Neuronal stem cell (in vitro differentiated cells): ENCODE measurements around the gene GAMT.

Source experiments
- DNase-seq: peaks from one replicate; pipeline ENCODE4 v3.0.0-alpha.2; 2013; ENCODE audit warnings: low spot score
- H2AFZ ChIP-seq: one replicate; pipeline ENCODE4 v1.6.1; 2013; ENCODE audit warnings: mild to moderate bottlenecking, low read length, inconsistent platforms
- H2AK5ac ChIP-seq: 2 replicates; pipeline ENCODE4 v1.6.1; 2013; ENCODE audit warnings: low read depth, mild to moderate bottlenecking, inconsistent platforms, low read length, moderate library complexity, mixed read lengths
- H2BK120ac ChIP-seq: 2 replicates; pipeline ENCODE4 v1.6.1; 2013; ENCODE audit warnings: low read depth, mild to moderate bottlenecking, inconsistent platforms, low read length, moderate library complexity, mixed read lengths
- H2BK12ac ChIP-seq: one replicate; pipeline ENCODE4 v1.6.1; 2013; ENCODE audit warnings: low read length, inconsistent platforms
- H2BK15ac ChIP-seq: 2 replicates; pipeline ENCODE4 v1.6.1; 2013; ENCODE audit warnings: mild to moderate bottlenecking, low read length, inconsistent platforms, mixed read lengths
- H2BK5ac ChIP-seq: one replicate; pipeline ENCODE4 v1.6.1; 2013; ENCODE audit warnings: inconsistent platforms, mild to moderate bottlenecking, low read length, moderate library complexity
- H3K14ac ChIP-seq: one replicate; pipeline ENCODE4 v1.6.1; 2013; ENCODE audit warnings: low read length, inconsistent platforms
- H3K18ac ChIP-seq: 2 replicates; pipeline ENCODE4 v1.6.1; 2013; ENCODE audit warnings: low read length, inconsistent platforms
- H3K23ac ChIP-seq: 2 replicates; pipeline ENCODE4 v1.6.1; 2013; ENCODE audit warnings: low read depth, mild to moderate bottlenecking, mixed read lengths, low read length, inconsistent platforms; ENCODE audit not compliant: poor library complexity
- H3K27ac ChIP-seq: replicated peaks from 3 replicates; pipeline ENCODE4 v1.5.1; 2013; ENCODE audit warnings: low read length, inconsistent platforms
- H3K27me3 ChIP-seq, 3 experiments: 2 replicates each; pipeline ENCODE4 v1.6.1; 2013; ENCODE audit warnings: low read length in 3 of 3, mild to moderate bottlenecking in 2 of 3, inconsistent platforms in 1 of 3, low read depth in 1 of 3, mixed read lengths in 1 of 3, moderate library complexity in 1 of 3; ENCODE audit not compliant: control insufficient read depth in 3 of 3, insufficient read depth in 3 of 3
- H3K36me3 ChIP-seq, 2 donors: replicated peaks in 1 of 2; 2 replicates each; pipeline ENCODE4 v1.6.1; 2013; ENCODE audit warnings: low read length in 2 of 2; ENCODE audit not compliant: control insufficient read depth in 2 of 2, insufficient read depth in 2 of 2
- H3K4ac ChIP-seq: 2 replicates; pipeline ENCODE4 v1.6.1; 2013; ENCODE audit warnings: inconsistent platforms, mild to moderate bottlenecking, low read length, moderate library complexity
- H3K4me1 ChIP-seq, 2 donors: 1 replicate in 1 of 2; 2 replicates in 1 of 2; pipeline ENCODE4 v1.6.1; 2013; ENCODE audit warnings: low read length in 2 of 2, low read depth in 1 of 2; ENCODE audit not compliant: control insufficient read depth in 2 of 2, insufficient read depth in 1 of 2
- H3K4me2 ChIP-seq: one replicate; pipeline ENCODE4 v1.6.1; 2013; ENCODE audit warnings: mild to moderate bottlenecking, low read length, inconsistent platforms; ENCODE audit not compliant: insufficient read depth, poor library complexity, severe bottlenecking
- H3K4me3 ChIP-seq, 2 donors: 2 replicates each; pipeline ENCODE4 v1.5.1; 2013; ENCODE audit warnings: low read length in 2 of 2, mild to moderate bottlenecking in 2 of 2, inconsistent platforms in 1 of 2, moderate library complexity in 1 of 2
- H3K79me1 ChIP-seq: one replicate; pipeline ENCODE4 v1.6.1; 2013; ENCODE audit warnings: low read depth, mild to moderate bottlenecking, inconsistent platforms, low read length, moderate library complexity
- H3K9ac ChIP-seq: one replicate; pipeline ENCODE4 v1.6.1; 2013; ENCODE audit warnings: mild to moderate bottlenecking, low read depth, low read length, inconsistent platforms; ENCODE audit not compliant: poor library complexity
- H3K9me3 ChIP-seq, 2 donors: replicated peaks in 1 of 2; 2 replicates each; pipeline versions ENCODE3 to v1.6.1; 2013; ENCODE audit warnings: low read length in 2 of 2, mild to moderate bottlenecking in 2 of 2, inconsistent platforms in 1 of 2, low read depth in 1 of 2, mixed read lengths in 1 of 2, moderate library complexity in 1 of 2; ENCODE audit not compliant: control insufficient read depth in 2 of 2, insufficient read depth in 1 of 2
- H4K8ac ChIP-seq: one replicate; pipeline ENCODE4 v1.6.1; 2013; ENCODE audit warnings: low read depth, mild to moderate bottlenecking, inconsistent platforms, low read length, moderate library complexity
- H4K91ac ChIP-seq: one replicate; pipeline ENCODE4 v1.6.1; 2013; ENCODE audit warnings: low read length, low read depth, mild to moderate bottlenecking, inconsistent platforms; ENCODE audit not compliant: poor library complexity
- WGBS, 2 donors: extraction: QIAGEN DNeasy Blood & Tissue Kit; methylation state at CpG; one replicate each; pipeline ENCODE4 v1.1.7; 2013; ENCODE audit warnings: missing lambda C conversion rate in 2 of 2, mixed read lengths in 1 of 2; ENCODE audit not compliant: insufficient read length in 2 of 2, insufficient replicate concordance in 1 of 2; ENCODE audit errors: extremely low coverage in 2 of 2; 5-methylcytosine and 5-hydroxymethylcytosine counted together

Gene GAMT

DNA sequence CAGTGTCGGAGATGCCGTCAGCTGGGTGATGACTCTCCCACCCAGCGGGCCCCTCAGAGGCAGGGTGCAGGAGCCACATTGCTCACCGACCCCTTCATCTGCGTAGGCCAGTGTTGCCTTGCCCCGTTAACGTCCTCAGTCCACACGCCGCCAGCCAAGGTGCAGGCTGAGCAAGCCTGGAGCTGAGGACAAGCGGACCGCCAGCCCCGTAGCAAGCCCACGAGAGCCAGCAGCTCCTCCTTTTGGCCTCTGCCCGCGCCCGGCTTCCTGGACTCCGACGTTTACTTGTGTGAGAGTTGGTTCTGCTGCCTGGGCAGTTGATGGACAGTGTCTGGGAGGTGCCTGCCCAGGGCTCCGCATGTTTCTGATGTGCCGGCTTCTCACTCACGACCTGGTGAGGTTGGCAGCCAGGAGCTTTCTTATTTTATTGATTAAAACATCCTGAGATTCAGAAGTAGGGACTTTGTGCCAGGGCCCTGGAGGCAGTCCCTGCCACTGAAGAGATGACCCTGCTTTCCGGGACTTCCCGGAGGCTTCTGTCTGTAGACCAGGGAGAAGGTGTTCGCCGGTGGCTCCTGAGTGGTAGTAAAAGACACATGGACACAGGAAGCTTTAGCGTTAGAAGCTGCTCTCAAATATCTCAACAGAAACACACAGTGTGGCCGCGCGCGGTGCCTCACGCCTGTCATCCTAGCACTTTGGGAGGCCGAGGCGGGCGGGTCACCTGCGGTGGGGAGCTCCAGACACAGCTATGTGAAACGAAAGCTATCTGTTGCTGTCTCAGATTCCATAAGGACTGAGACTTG lies 11.9 kb upstream of the GAMT start:
- no peak overlapping the region for H2BK5ac ChIP-seq
- no peak overlapping the region for H3K4ac ChIP-seq
- peaks cover 25 to 73% of the 10 kb centered on the region in 2 donors for H3K36me3 ChIP-seq
- H3K23ac ChIP-seq = peak overlapping the region; percentile 48
- DNase-seq = no peak
- H3K4me1 ChIP-seq = peaks cover 27 to 33% of the 10 kb centered on the region in 2 donors
- H3K79me1 ChIP-seq = peaks cover 56% of the 10 kb centered on the region
- no peak overlapping the region for H3K4me2 ChIP-seq
- no peak overlapping the region for H2BK12ac ChIP-seq
- no peaks in the 10 kb centered on the region for H3K9me3 ChIP-seq
- H2AFZ ChIP-seq = no peak overlapping the region
- no peak overlapping the region for H2BK120ac ChIP-seq
- WGBS, 2 donors = no CpG with 5 or more reads among the region's 36 CpGs
- no peaks in the 10 kb centered on the region for H3K27me3 ChIP-seq
- no peak overlapping the region for H3K9ac ChIP-seq
- no peak overlapping the region for H3K4me3 ChIP-seq
- no peak overlapping the region for H3K27ac ChIP-seq
- no peak overlapping the region for H4K91ac ChIP-seq
- H2AK5ac ChIP-seq = no peak overlapping the region
- no peak overlapping the region for H4K8ac ChIP-seq
- no peak overlapping the region for H3K14ac ChIP-seq
- no peak overlapping the region for H3K18ac ChIP-seq
- no peak overlapping the region for H2BK15ac ChIP-seq

DNA sequence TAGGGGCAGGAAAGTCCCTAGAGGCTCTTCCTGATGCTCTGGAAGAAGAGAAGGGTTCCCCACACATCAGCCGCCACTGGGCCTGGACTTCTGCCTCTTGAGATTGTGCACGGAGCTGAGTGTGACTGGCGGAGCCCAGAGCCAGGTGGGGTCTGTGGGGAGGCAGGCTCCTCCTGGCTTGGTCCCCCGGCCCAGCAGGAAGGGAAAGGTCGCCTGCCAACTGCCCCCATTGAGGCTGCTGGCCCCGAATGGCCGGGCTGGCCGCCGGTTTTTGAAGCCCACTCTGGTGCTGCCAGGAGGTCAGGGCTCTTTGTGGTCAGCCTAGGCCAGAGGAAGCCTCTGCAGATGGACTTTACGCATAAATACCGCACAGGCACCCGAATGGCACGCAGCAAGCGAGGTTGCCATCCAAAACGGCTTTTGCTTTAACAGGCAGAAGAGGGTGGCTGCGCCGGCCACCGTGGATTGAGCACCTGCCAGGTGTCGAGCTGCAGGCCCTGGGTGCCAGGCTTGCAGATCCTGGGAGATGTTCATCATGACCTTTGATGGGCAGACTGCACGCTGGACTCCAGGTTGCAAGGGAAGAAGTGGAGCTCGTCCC lies 11.1 kb upstream of the GAMT start:
- H3K4me2 ChIP-seq = no peak overlapping the region
- no peak for DNase-seq
- peak overlapping the region; percentile 70 for H3K9ac ChIP-seq
- H3K79me1 ChIP-seq = peaks cover 52% of the 10 kb centered on the region
- WGBS, 2 donors = no CpG with 5 or more reads among the region's 21 CpGs
- no peak overlapping the region for H2BK15ac ChIP-seq
- no peak overlapping the region for H3K4me3 ChIP-seq
- no peak overlapping the region for H3K4ac ChIP-seq
- no peak overlapping the region for H3K18ac ChIP-seq
- H2BK120ac ChIP-seq = no peak overlapping the region
- peaks cover 25 to 66% of the 10 kb centered on the region in 2 donors for H3K36me3 ChIP-seq
- H2BK5ac ChIP-seq = no peak overlapping the region
- peaks cover 27 to 33% of the 10 kb centered on the region in 2 donors for H3K4me1 ChIP-seq
- H2AFZ ChIP-seq = no peak overlapping the region
- H3K27me3 ChIP-seq = no peaks in the 10 kb centered on the region
- no peak overlapping the region for H4K91ac ChIP-seq
- no peak overlapping the region for H3K27ac ChIP-seq
- H2AK5ac ChIP-seq = no peak overlapping the region
- H3K23ac ChIP-seq = no peak overlapping the region
- H2BK12ac ChIP-seq = no peak overlapping the region
- H3K14ac ChIP-seq = peak overlapping the region; percentile 21
- no peaks in the 10 kb centered on the region for H3K9me3 ChIP-seq
- H4K8ac ChIP-seq = peak overlapping the region; percentile 65

GRCh38 chr19:1411255-1412191 lies 10.2 kb upstream of the GAMT start:
- H3K4me3 ChIP-seq = no peak overlapping the region
- no peak overlapping the region for H2BK15ac ChIP-seq
- H3K9ac ChIP-seq = peak overlapping the region; percentile 70
- peak overlapping the region; percentile 21 for H3K14ac ChIP-seq
- H3K23ac ChIP-seq = no peak overlapping the region
- no peak overlapping the region for H3K18ac ChIP-seq
- H3K4me1 ChIP-seq = peaks cover 26 to 33% of the 10 kb centered on the region in 2 donors
- H2BK120ac ChIP-seq = no peak overlapping the region
- peak overlapping the region; percentile 63 for H2AK5ac ChIP-seq
- H3K9me3 ChIP-seq = no peaks in the 10 kb centered on the region
- H4K91ac ChIP-seq = no peak overlapping the region
- H2BK5ac ChIP-seq = no peak overlapping the region
- no peak overlapping the region for H3K4me2 ChIP-seq
- no CpG with 5 or more reads among the region's 29 CpGs for WGBS, 2 donors
- no peak overlapping the region for H2AFZ ChIP-seq
- H3K27ac ChIP-seq = no peak overlapping the region
- no peak for DNase-seq
- H3K79me1 ChIP-seq = peaks cover 48% of the 10 kb centered on the region
- no peak overlapping the region for H2BK12ac ChIP-seq
- H3K4ac ChIP-seq = no peak overlapping the region
- peak overlapping the region; percentile 65 for H4K8ac ChIP-seq
- no peaks in the 10 kb centered on the region for H3K27me3 ChIP-seq
- H3K36me3 ChIP-seq = peaks cover 21 to 58% of the 10 kb centered on the region in 2 donors
